Measurements from ENCODE around the gene NPR2.

The NPR2 gene

DNA sequence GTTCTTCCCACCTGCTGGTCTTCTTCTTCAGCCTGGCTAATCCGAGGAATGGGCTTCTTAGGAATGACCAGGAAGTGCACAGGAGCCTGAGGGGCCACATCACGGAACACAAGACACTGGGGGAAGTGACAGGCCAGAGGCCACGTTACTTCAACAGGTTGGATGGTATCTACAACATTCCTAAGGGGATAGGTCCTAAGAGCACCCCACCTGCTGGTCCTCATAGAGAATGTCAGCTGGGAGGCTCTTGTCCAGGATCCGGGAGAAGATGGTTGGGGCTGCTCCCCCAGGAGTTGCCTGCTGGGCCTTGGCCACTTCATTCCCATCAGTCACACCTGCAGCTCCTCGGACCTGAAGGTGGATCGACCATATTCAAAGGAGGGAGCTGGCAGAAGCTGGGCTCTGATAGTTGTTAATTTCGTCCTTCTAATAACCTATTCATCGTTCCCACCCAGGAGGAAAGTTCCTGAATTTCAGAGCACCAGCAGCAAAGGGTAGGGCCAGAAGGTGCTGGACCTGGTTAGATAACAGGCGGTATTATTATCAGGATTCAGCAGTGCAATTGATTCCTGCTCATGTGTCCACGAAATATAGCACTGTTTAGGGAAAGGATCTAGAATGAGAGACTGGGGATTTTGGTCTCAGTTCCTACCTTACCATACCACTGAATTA is 22.2 kb downstream of the NPR2 start:
- no peaks in the 10 kb centered on the region for H4K20me1 ChIP-seq
- H3K9me3 ChIP-seq (replicated peaks in 1 of 11): no peaks in the 10 kb centered on the region
- H3K27ac ChIP-seq: peak overlapping the region in 7 of 11 experiments; percentile 69 to 93 (median 89); a peak in 7 of 22 replicates
- peaks cover 27 to 43% (median 34%) of the 10 kb centered on the region in 10 experiments for H3K4me1 ChIP-seq
- no peaks in the 10 kb centered on the region for H3K27me3 ChIP-seq
- no peak for TF ChIP-seq Cebpa-rat (IDR thresholded peaks at IDR 0.05)
- peak overlapping the region; percentile 78 to 91 (median 88); a peak in 16 of 22 replicates for H3K9ac ChIP-seq
- no peaks in the 10 kb centered on the region; a peak in 1 of 22 replicates for H3K36me3 ChIP-seq
- H3K4me3 ChIP-seq: peak overlapping the region in 9 of 10 experiments; percentile 71 to 90 (median 76); a peak in 10 of 20 replicates
- H3K4me2 ChIP-seq: peak overlapping the region; percentile 72 to 96 (median 88)

DNA sequence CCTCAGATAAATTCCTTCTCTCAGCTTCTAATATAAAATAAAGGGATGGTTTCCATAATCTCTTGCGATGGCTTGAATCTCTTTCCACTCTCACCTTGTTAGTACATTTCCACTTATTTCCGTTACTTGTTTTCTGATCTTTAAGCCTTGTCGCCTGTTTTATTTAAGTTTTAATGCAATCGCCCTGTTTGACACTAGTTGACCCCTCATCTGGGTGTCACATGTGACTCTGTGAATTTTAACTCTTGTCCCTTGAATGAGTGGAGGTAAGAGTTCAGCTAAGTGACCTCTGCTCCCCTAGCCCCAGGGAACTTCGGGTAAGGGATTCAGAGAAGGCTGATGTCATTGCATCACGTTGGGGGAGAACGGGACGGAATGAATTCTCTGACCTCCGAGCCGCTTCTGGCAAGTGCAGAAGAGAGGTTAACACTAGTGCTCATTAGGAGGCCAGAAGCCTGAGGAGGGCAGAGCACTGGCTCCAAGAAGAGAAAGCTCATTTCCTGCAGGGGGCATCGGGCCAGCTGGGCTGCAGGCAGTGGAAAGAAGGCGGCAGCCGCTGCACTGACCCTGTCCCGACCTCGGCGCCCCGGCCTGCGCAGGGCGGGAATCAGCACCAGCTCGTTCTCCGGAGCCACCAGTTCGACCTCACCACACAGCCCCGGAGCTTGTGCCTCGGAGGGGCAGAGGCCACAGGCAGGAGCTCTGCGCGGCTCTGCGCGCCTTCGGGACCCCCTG is 22.9 kb downstream of the NPR2 start:
- H3K9me3 ChIP-seq (replicated peaks in 1 of 11): no peaks in the 10 kb centered on the region
- no peaks in the 10 kb centered on the region for H3K27me3 ChIP-seq
- peak overlapping the region; percentile 53 to 93 (median 88); a peak in 21 of 22 replicates for H3K27ac ChIP-seq
- peak overlapping the region; percentile 71 to 90 (median 76) for H3K4me3 ChIP-seq
- H3K4me2 ChIP-seq: peak overlapping the region; percentile 72 to 96 (median 88)
- peaks cover 27 to 43% (median 34%) of the 10 kb centered on the region in 10 experiments for H3K4me1 ChIP-seq
- H3K36me3 ChIP-seq: no peaks in the 10 kb centered on the region; a peak in 1 of 22 replicates
- no peaks in the 10 kb centered on the region for H4K20me1 ChIP-seq
- TF ChIP-seq Cebpa-rat (IDR thresholded peaks at IDR 0.05): no peak
- peak overlapping the region; percentile 78 to 91 (median 88) for H3K9ac ChIP-seq

DNA sequence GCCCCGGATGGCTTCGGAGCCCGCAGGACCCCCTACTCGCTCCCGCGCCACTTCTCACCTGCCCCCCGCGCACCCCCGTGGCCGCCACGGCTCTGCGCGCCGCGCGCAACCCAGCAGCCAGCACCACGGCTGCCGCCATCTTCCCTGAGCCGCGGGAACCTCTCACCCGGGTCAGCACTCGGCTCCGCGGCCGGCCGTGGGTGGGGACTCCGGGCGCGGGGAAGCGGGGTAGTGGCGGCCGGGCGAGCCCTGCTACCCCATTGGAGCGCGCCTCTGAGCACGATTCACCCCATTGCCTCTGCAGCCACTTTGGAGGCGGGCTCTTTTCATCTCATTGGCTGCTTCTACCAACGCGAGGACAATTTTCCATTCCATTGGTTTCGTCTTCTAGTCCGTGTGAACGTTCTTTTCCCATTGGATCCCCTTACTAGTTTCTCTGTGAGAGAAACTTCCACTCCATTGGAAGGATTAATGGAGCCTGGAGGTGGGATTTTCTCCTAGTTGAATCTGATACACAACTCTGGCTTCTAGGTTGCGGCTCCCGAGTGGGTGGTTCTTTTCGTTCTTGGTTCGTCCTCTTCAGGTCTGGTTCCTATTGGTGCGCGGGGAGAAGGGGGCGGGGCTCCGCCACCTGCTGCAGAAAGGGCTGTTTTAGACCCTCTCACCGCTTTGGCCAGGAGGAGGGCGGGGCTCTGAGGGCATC is 23.6 kb downstream of the NPR2 start, which contains the start of gene HINT2:
TSS of gene HINT2 (minus strand) at position 202 of the 703 bp plus-strand sequence. CDS start at position 139, 63 bp downstream.
- H3K36me3 ChIP-seq: no peaks in the 10 kb centered on the region
- no peak for TF ChIP-seq Cebpa-rat (IDR thresholded peaks at IDR 0.05)
- H3K27ac ChIP-seq: peak within 1 kb of the TSS; percentile 53 to 93 (median 88); a peak in 21 of 22 replicates
- peak within 1 kb of the TSS; percentile 78 to 91 (median 88) for H3K9ac ChIP-seq
- H4K20me1 ChIP-seq: no peaks in the 10 kb centered on the region
- H3K4me3 ChIP-seq: peak within 1 kb of the TSS; percentile 71 to 90 (median 76)
- H3K27me3 ChIP-seq: no peaks in the 10 kb centered on the region
- peak within 1 kb of the TSS; percentile 72 to 96 (median 88) for H3K4me2 ChIP-seq
- H3K9me3 ChIP-seq (replicated peaks in 1 of 11): no peaks in the 10 kb centered on the region
- H3K4me1 ChIP-seq: peaks cover 27 to 43% (median 34%) of the 10 kb centered on the region in 10 experiments

DNA sequence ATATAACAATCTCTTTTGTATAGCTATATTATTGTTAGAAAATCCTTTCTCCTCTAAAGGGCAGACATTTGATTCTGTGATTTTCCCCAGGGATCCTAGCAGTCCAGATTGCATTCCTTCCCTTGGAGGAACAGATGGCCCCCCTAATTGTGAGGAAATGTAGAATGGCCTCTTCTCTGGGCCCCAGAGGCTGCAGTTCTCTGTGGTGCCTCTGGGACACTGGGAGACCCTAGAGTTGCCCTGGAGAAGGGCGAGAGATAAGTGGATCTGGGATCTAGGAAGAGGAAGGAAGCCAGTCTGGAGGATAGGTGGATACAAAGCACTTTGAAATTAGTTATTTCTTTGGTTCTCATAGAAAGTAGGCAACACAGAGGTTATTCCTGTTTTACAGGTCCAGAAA is 25.3 kb downstream of the NPR2 start:
- H3K4me3 ChIP-seq: no peak overlapping the region
- no peak overlapping the region for H3K27ac ChIP-seq
- no peak overlapping the region for H3K9ac ChIP-seq

DNA sequence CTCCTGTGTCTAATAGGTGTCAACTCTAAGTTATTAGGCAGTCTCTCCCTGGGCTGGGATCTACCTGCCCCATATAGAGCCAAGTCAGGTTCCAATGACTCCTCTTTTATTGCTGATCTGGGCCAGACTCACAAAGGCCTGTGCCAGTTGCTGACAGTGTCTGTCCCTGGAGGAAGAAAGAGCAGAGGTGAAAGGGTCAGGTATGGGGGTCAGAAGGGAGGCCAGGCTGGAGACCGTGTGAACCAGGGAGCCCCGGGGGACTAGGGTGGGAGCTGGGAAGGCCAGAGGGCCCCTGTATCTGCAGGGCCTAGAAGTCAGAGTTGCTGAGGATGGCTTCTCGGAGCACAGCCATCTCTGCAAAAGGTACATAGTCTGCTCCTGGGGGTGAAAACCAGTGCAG is 26.9 kb downstream of the NPR2 start:
- peaks cover 10 to 23% (median 14%) of the 10 kb centered on the region in 10 experiments for H3K4me1 ChIP-seq
- H4K20me1 ChIP-seq: no peaks in the 10 kb centered on the region
- H3K9ac ChIP-seq: no peak overlapping the region
- H3K27me3 ChIP-seq: no peaks in the 10 kb centered on the region
- TF ChIP-seq Cebpa-rat (IDR thresholded peaks at IDR 0.05): no peak
- no peaks in the 10 kb centered on the region for H3K36me3 ChIP-seq
- H3K4me2 ChIP-seq: no peak overlapping the region
- H3K27ac ChIP-seq: no peak overlapping the region
- no peak overlapping the region for H3K4me3 ChIP-seq
- H3K9me3 ChIP-seq (replicated peaks in 1 of 11): no peaks in the 10 kb centered on the region

More for the DNA sequence above, 25.3 kb downstream of the NPR2 start:
- H3K4me2 ChIP-seq: no peak overlapping the region
- no peak for TF ChIP-seq Cebpa-rat (IDR thresholded peaks at IDR 0.05)
- no peaks in the 10 kb centered on the region for H3K36me3 ChIP-seq
- H3K4me1 ChIP-seq: peaks cover 22 to 35% (median 27%) of the 10 kb centered on the region in 10 experiments
- H4K20me1 ChIP-seq: no peaks in the 10 kb centered on the region
- H3K9me3 ChIP-seq (replicated peaks in 1 of 11): no peaks in the 10 kb centered on the region
- H3K27me3 ChIP-seq: no peaks in the 10 kb centered on the region

DNA sequence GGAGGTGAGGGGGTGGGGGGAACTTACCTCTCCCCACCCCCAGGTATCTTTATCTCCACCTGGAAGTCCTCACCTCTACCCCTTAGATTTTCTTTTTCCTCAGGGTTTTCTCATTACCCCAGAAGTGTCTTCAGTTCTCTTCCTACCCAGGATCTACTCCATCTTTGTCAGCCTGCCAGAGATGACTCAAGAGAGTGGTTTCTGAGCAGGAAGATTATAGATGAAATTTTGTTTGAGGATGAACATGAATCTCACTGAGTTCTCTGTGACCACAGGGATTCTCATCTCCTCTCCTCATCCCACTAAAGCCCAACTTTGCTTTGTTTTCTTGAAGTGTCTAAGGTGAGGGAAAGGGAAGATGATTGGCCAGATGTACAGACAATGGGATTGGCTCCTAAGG is 28.7 kb downstream of the NPR2 start:
- Histone ChIP-seq H3K4me3 (no peak overlapping the region), H3K4me2 (no peak overlapping the region), H3K36me3 (no peaks in the 10 kb centered on the region), H3K27ac (no peak overlapping the region), H3K27me3 (no peaks in the 10 kb centered on the region), H3K9me3 (replicated peaks in 1 of 11) (no peaks in the 10 kb centered on the region), H3K4me1 (peaks cover 0 to 12% (median 3%) of the 10 kb centered on the region in 10 experiments; a peak in 5 of 20 replicates), H3K9ac (no peak overlapping the region), H4K20me1 (no peaks in the 10 kb centered on the region)
- no peak for TF ChIP-seq Cebpa-rat (IDR thresholded peaks at IDR 0.05)

DNA sequence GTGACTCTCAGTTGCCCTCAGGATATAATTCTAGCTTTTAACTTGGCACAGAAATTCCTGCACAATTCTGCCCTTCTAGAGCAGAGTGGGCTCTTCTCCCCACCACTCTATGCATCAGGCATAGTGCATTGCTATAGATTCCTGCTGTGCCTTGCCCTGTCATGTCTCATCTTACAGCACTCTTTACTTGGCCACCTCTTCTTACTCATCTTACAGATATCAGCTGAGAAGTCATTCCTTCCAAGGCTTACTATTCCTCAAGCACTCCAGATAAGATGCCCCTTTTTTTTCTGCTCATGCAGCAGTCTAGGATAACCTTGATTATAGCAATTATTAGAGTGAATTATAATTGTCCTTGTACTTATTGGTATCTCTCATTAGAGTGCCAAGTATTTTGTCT is 31.5 kb downstream of the NPR2 start:
- H3K9me3 ChIP-seq (replicated peaks in 1 of 11): no peaks in the 10 kb centered on the region
- H3K36me3 ChIP-seq: no peaks in the 10 kb centered on the region
- no peak for TF ChIP-seq Cebpa-rat (IDR thresholded peaks at IDR 0.05)

DNA sequence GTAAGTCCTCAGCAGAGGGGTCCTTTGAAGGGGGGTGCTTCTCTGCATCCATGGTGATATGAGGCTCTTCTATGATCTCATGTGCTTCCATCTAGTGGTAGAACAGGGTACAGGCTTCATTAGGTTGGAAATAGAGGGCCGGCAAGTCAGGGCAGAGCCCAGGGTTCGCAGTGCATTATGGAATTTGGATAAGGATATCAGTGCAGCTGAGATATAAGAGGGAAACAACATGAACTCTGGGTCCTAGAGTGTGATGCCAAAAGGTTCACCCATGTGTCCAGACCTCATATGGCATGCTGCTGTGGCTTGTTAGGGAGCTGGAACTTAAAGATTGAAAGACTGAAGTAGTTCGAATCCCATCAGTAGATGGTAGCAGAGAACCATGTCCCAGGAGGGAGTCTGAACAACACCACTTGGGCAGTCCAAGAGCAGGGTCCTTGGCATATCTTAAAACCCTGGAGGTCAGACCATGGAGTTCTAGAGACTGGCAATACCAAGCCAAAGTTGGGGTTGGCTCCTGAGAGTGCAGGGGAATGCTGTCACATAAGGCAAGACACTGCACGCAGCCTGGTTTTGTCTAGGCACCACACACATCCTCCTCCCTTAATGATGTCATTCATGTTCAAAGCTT is 34.8 kb downstream of the NPR2 start:
- no peaks in the 10 kb centered on the region for H3K9me3 ChIP-seq (replicated peaks in 1 of 11)
- H3K9ac ChIP-seq: no peak overlapping the region; a peak in 1 of 22 replicates
- TF ChIP-seq Cebpa-rat (IDR thresholded peaks at IDR 0.05): no peak
- H3K4me1 ChIP-seq: peaks cover 9 to 38% (median 28%) of the 10 kb centered on the region in 10 experiments; a peak in 19 of 20 replicates
- H3K36me3 ChIP-seq: no peaks in the 10 kb centered on the region
- no peaks in the 10 kb centered on the region for H4K20me1 ChIP-seq
- H3K4me3 ChIP-seq: no peak overlapping the region
- H3K27ac ChIP-seq: no peak overlapping the region
- H3K4me2 ChIP-seq: peak overlapping the region in 8 of 11 experiments; percentile 0 to 76 (median 24); a peak in 9 of 22 replicates
- H3K27me3 ChIP-seq: no peaks in the 10 kb centered on the region

More for the DNA sequence above, 31.5 kb downstream of the NPR2 start:
- peaks cover 0 to 14% (median 3%) of the 10 kb centered on the region in 10 experiments; a peak in 5 of 20 replicates for H3K4me1 ChIP-seq
- H3K4me2 ChIP-seq: no peak overlapping the region
- H4K20me1 ChIP-seq: no peaks in the 10 kb centered on the region
- no peaks in the 10 kb centered on the region for H3K27me3 ChIP-seq
- no peak overlapping the region for H3K27ac ChIP-seq
- H3K4me3 ChIP-seq: no peak overlapping the region
- no peak overlapping the region for H3K9ac ChIP-seq
